GM23338 (cell line): ENCODE results near the gene ARHGEF39. TPM values are rescaled to one million over a fixed set of nuclear protein-coding genes. Genes with fewer than 3 reads are reported as not detected.

ENCODE experiments used
- ATAC-seq: fragments of 200-7000 bp; cut with Tn5 transposase; 3 replicates; pipeline ENCODE4 v1.9.1; 2020
- DNase-seq: peaks from one replicate; pipeline ENCODE4 v3.0.0-alpha.2; 2015; ENCODE audit warnings: low spot score
- H2AFZ ChIP-seq: fragments of 200-600 bp; sonication (generic); 2 replicates; pipeline ENCODE4 v1.8.0; 2016; ENCODE audit warnings: antibody characterized with exemption, mild to moderate bottlenecking, moderate library complexity
- H3F3A ChIP-seq: fragments of 200-600 bp; sonication (generic); replicated peaks from 2 replicates; pipeline ENCODE4 v1.8.0; 2017; ENCODE audit warnings: antibody characterized with exemption, mixed run types, low read depth
- H3K27ac ChIP-seq: fragments of 200-600 bp; sonication (generic); 2 replicates; pipeline ENCODE4 v1.6.1; 2016; ENCODE audit warnings: low read depth
- H3K27me3 ChIP-seq: fragments of 200-600 bp; sonication (generic); 2 replicates; pipeline ENCODE4 v1.8.0; 2016; ENCODE audit warnings: mild to moderate bottlenecking, mixed run types, moderate library complexity; ENCODE audit not compliant: insufficient read depth
- H3K36me3 ChIP-seq: fragments of 200-600 bp; sonication (generic); 2 replicates; pipeline ENCODE4 v1.8.0; 2016; ENCODE audit warnings: mild to moderate bottlenecking; ENCODE audit not compliant: insufficient read depth
- H3K4me1 ChIP-seq: fragments of 200-600 bp; sonication (generic); 2 replicates; pipeline ENCODE4 v1.8.0; 2016; ENCODE audit warnings: mild to moderate bottlenecking, moderate library complexity; ENCODE audit not compliant: insufficient read depth
- H3K4me2 ChIP-seq: fragments of 200-600 bp; sonication (generic); 2 replicates; pipeline ENCODE4 v1.7.1; 2017; ENCODE audit warnings: mixed run types
- H3K4me3 ChIP-seq: fragments of 200-600 bp; sonication (generic); 2 replicates; pipeline ENCODE4 v1.6.1; 2016; ENCODE audit warnings: mixed run types
- H3K79me2 ChIP-seq: fragments of 200-600 bp; sonication (generic); replicated peaks from 2 replicates; pipeline ENCODE4 v1.8.0; 2017; ENCODE audit warnings: mild to moderate bottlenecking; ENCODE audit not compliant: insufficient read depth
- H3K9me2 ChIP-seq: fragments of 200-600 bp; sonication (generic); 2 replicates; pipeline ENCODE4 v1.8.0; 2017; ENCODE audit not compliant: insufficient read depth
- H4K20me1 ChIP-seq: fragments of 200-600 bp; sonication (generic); replicated peaks from 2 replicates; pipeline ENCODE4 v1.8.0; 2017; ENCODE audit warnings: mild to moderate bottlenecking; ENCODE audit not compliant: insufficient read depth
- H3K27ac Mint-ChIP-seq: 2 replicates; pipeline ENCODE4 v1.8.0; 2020; ENCODE audit warnings: inconsistent platforms, mild to moderate bottlenecking, moderate library complexity, mixed read lengths
- H3K27me3 Mint-ChIP-seq: 3 replicates; pipeline ENCODE4 v1.8.0; 2022; ENCODE audit warnings: low read depth, mild to moderate bottlenecking, moderate library complexity, mixed read lengths, inconsistent platforms; ENCODE audit not compliant: insufficient read depth, poor library complexity
- H3K36me3 Mint-ChIP-seq: 3 replicates; pipeline ENCODE4 v1.8.0; 2021; ENCODE audit warnings: low read depth, mild to moderate bottlenecking, inconsistent platforms, moderate library complexity, mixed read lengths
- H3K4me1 Mint-ChIP-seq: 3 replicates; pipeline ENCODE4 v1.8.0; 2020; ENCODE audit warnings: mild to moderate bottlenecking, inconsistent platforms, mixed read lengths
- H3K4me3 Mint-ChIP-seq: 3 replicates; pipeline ENCODE4 v1.8.0; 2021; ENCODE audit warnings: moderate library complexity, mild to moderate bottlenecking, inconsistent platforms, mixed read lengths
- H3K9me3 Mint-ChIP-seq: 3 replicates; pipeline ENCODE4 v1.8.0; 2020; ENCODE audit warnings: moderate library complexity, mild to moderate bottlenecking, inconsistent platforms, mixed read lengths
- EZH2 ChIP-seq: fragments of 200-600 bp; sonication (generic); IDR thresholded peaks from one replicate; pipeline ENCODE4 v1.8.0; 2017; ENCODE audit warnings: antibody characterized with exemption, mild to moderate bottlenecking, low read depth; ENCODE audit not compliant: unreplicated experiment
- EZH2phosphoT487 ChIP-seq: fragments of 200-600 bp; sonication (generic); IDR thresholded peaks from one replicate; pipeline ENCODE4 v1.8.1; 2018; ENCODE audit warnings: antibody characterized with exemption; ENCODE audit not compliant: unreplicated experiment
- JUNB ChIP-seq: IDR thresholded peaks from one replicate; pipeline ENCODE4 v1.6.1; 2016; ENCODE audit warnings: antibody characterized with exemption; ENCODE audit not compliant: unreplicated experiment
- NANOG ChIP-seq: IDR thresholded peaks from 2 replicates; pipeline ENCODE4 v1.6.1; 2016; ENCODE audit warnings: antibody characterized with exemption, borderline replicate concordance
- ZNF114 ChIP-seq: fragments of 250-450 bp; sonication (Bioruptor Pico); IDR thresholded peaks from 2 replicates; pipeline ENCODE4 v1.5.0; 2020; ENCODE audit warnings: mild to moderate bottlenecking, moderate library complexity
- ZNF331 ChIP-seq: fragments of 250-450 bp; sonication (Bioruptor Pico); IDR thresholded peaks from 2 replicates; pipeline ENCODE4 v1.5.0; 2020; ENCODE audit warnings: low read depth, mild to moderate bottlenecking, moderate library complexity
- polyA plus RNA-seq: library from polyadenylated mRNA; unstranded; fragments of >200 nt; fragmentation: Nextera tagmentation; extraction: Ambion mirVana; gene quantifications from 2 replicates; pipeline ENCODE4 v1.2.1, GENCODE V29; 2016
- total RNA-seq: library from RNA; depleted of rRNA; stranded (reverse); fragments of >200 nt; shearing (Covaris generic); gene quantifications from 2 replicates; pipeline ENCODE4 v1.2.3, GENCODE V29; 2014
- TF ChIP-seq, protein P1 (sequence below): fragments of 250-450 bp; sonication (Bioruptor Pico); IDR thresholded peaks from 2 replicates; pipeline ENCODE4 v1.5.0; 2020; ENCODE audit warnings: mild to moderate bottlenecking, moderate library complexity

The ARHGEF39 gene
- total and polyA plus RNA-seq, 2 experiments from 2014 or later, result 16.8 to 31.0 TPM

DNA sequence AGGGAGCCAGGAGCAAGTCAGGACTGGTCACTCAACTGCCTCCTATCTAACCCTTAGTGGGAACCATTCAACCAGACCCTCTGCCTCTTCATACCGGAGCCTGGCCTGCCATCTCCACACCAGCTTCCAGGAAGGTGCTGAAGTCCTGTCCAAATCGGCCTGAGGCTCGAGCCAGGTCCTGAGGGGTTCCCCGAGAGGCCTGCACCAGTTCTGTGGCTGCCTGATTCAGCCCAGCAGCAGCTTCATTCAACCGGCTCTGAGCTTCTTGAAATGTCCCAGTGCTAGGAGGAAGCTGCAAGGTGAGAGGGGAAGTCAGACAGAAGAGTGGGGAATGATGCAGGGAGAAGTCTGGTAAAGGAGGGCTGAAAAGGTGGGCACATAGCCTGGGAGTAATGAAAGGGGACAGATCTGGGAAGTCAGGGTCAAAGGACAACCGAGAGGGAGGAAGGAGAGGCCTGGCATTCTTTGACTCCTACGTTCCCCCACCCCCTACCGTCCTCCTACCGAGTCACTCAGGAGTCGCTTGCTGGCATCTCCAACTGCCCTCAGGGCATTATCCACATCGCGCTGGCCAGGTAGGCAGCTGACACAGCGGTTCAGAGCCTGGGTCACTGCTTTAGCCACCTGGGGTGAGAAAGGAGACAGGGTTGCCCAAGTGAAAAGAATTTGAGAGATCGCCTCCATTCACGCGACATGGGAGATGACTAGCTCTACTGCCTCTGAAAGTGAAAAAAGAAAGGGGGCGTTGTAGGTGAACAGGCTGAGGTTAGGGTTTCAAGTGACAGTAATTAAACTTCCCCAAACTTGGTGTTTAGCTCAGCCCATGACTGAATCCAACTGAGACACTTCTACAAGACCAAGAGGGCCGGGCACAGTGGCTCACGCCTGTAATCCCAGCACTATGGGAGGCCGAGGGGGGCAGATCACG is 46.8 kb upstream of the ARHGEF39 start (continued):
- TF ChIP-seq, protein P1, sequence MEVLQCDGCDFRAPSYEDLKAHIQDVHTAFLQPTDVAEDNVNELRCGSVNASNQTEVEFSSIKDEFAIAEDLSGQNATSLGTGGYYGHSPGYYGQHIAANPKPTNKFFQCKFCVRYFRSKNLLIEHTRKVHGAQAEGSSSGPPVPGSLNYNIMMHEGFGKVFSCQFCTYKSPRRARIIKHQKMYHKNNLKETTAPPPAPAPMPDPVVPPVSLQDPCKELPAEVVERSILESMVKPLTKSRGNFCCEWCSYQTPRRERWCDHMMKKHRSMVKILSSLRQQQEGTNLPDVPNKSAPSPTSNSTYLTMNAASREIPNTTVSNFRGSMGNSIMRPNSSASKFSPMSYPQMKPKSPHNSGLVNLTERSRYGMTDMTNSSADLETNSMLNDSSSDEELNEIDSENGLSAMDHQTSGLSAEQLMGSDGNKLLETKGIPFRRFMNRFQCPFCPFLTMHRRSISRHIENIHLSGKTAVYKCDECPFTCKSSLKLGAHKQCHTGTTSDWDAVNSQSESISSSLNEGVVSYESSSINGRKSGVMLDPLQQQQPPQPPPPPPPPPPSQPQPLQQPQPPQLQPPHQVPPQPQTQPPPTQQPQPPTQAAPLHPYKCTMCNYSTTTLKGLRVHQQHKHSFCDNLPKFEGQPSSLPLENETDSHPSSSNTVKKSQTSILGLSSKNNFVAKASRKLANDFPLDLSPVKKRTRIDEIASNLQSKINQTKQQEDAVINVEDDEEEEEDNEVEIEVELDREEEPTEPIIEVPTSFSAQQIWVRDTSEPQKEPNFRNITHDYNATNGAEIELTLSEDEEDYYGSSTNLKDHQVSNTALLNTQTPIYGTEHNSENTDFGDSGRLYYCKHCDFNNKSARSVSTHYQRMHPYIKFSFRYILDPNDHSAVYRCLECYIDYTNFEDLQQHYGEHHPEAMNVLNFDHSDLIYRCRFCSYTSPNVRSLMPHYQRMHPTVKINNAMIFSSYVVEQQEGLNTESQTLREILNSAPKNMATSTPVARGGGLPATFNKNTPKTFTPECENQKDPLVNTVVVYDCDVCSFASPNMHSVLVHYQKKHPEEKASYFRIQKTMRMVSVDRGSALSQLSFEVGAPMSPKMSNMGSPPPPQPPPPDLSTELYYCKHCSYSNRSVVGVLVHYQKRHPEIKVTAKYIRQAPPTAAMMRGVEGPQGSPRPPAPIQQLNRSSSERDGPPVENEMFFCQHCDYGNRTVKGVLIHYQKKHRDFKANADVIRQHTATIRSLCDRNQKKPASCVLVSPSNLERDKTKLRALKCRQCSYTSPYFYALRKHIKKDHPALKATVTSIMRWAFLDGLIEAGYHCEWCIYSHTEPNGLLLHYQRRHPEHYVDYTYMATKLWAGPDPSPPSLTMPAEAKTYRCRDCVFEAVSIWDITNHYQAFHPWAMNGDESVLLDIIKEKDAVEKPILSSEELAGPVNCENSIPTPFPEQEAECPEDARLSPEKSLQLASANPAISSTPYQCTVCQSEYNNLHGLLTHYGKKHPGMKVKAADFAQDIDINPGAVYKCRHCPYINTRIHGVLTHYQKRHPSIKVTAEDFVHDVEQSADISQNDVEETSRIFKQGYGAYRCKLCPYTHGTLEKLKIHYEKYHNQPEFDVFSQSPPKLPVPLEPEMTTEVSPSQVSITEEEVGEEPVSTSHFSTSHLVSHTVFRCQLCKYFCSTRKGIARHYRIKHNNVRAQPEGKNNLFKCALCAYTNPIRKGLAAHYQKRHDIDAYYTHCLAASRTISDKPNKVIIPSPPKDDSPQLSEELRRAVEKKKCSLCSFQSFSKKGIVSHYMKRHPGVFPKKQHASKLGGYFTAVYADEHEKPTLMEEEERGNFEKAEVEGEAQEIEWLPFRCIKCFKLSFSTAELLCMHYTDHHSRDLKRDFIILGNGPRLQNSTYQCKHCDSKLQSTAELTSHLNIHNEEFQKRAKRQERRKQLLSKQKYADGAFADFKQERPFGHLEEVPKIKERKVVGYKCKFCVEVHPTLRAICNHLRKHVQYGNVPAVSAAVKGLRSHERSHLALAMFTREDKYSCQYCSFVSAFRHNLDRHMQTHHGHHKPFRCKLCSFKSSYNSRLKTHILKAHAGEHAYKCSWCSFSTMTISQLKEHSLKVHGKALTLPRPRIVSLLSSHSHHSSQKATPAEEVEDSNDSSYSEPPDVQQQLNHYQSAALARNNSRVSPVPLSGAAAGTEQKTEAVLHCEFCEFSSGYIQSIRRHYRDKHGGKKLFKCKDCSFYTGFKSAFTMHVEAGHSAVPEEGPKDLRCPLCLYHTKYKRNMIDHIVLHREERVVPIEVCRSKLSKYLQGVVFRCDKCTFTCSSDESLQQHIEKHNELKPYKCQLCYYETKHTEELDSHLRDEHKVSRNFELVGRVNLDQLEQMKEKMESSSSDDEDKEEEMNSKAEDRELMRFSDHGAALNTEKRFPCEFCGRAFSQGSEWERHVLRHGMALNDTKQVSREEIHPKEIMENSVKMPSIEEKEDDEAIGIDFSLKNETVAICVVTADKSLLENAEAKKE (CRISPR knock-in tag), result no peak

DNA sequence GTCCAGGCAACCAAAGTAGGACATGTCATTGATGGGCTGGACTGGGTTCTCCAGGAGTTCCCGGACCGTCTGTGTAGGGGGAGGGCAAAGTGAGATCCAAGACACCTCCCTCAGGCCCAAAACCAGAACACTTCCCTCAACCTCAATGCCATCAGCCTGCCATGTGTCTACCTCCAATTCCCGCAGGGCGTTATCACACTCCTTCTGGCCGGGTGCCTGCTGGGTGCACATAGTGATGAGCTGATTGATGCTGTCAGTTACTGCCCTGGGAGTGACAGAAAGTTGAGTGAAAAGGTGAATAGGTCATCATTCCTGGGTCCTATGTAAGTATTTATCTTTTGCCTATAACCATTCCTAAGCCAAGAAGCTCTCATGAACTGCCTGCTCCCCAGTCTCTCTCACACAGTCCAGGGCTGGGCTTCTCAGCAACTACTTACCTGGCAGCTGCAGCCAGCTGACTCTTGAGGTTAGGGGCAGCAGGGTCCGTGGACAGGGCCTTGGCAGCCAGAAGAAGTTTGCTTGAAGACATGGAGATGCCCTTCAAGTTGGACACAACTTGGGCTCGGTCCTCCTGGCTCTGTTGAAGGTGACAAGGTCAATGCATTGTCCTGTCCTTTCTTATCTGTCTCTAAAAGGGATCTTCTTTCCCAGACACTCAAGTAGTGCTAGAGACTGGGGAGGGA is 46.0 kb upstream of the ARHGEF39 start:
- no peak overlapping the region for H3K4me3 Mint-ChIP-seq
- Histone ChIP-seq H3K9me2 (no peaks in the 10 kb centered on the region), H3K4me2 (no peak overlapping the region), H3F3A (0 out of 2 replicates have a peak, but pooled peaks cover 3% of the 10 kb centered on the region), H3K4me1 (no peaks in the 10 kb centered on the region), H3K4me3 (no peak overlapping the region), H2AFZ (no peak overlapping the region), H3K27ac (no peak overlapping the region), H3K36me3 (peaks cover 47% of the 10 kb centered on the region), H3K27me3 (no peaks in the 10 kb centered on the region), H4K20me1 (peaks cover 6% of the 10 kb centered on the region), H3K79me2 (no peaks in the 10 kb centered on the region)
- H3K36me3 Mint-ChIP-seq, result peaks cover 82% of the 10 kb centered on the region
- no peaks in the 10 kb centered on the region for H3K9me3 Mint-ChIP-seq
- H3K4me1 Mint-ChIP-seq, result peaks cover 4% of the 10 kb centered on the region; the same call in 2 of the 3 replicates
- ATAC-seq, result no peak
- no peak for DNase-seq
- peaks cover 6% of the 10 kb centered on the region for H3K27me3 Mint-ChIP-seq
- no peak overlapping the region for H3K27ac Mint-ChIP-seq
- TF ChIP-seq, protein P1 (CRISPR knock-in tag), result no peak
- TF ChIP-seq EZH2phosphoT487, result no peak
- TF ChIP-seq NANOG, result no peak
- no peak for TF ChIP-seq ZNF331 (CRISPR knock-in tag)
- TF ChIP-seq JUNB, result no peak
- no peak for TF ChIP-seq EZH2
- TF ChIP-seq ZNF114, result no peak
